NCI-H774 (cell line): Measurements from ENCODE around the gene ZNF784.
"Not testable (repeated sequence)": the region's sequence is repeated elsewhere in the genome, so short reads cannot be mapped to it uniquely, and the experiment has no call there.

Source experiments
- DNase-seq: peaks from one replicate; lab custom pipeline; 2025; lab: John Stamatoyannopoulos, UW

ZNF784 gene

GRCh38 chr19:55583897-55584296 is 40.5 kb downstream of the ZNF784 start:
- not testable (repeated sequence) for DNase-seq

DNA sequence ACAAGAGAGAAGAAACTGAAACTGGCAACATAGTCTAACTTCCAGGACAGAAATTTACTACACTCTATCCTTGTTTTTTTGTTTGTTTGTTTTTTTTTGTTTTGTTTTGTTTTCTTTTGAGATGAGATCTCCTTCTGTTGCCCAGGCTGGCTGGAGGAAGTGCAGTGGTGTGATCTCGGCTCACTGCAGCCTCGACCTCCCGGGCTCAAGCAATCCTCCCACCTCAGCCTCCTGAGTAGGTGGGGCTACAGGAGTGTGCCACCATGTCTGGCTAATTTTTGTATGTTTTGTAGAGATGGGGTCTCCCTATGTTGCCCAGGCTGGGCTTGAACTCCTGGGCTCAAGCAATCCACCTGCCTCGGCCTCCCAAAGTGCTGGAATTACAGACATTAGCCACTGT is 42.1 kb downstream of the ZNF784 start:
- not testable (repeated sequence) for DNase-seq

- DNase-seq, result no peak
Measured at GRCh38 chr19:55581823-55582223, 42.5 kb downstream of the ZNF784 start.

GRCh38 chr19:55581145-55581822 is 43.1 kb downstream of the ZNF784 start:
- DNase-seq, result no peak

- DNase-seq, result peak; percentile 83
Measured at GRCh38 chr19:55580628-55581144, 43.7 kb downstream of the ZNF784 start, which contains the start of gene ZNF579. Gene ZNF579 (minus strand): TSS chr19:55580848. CDS start chr19:55579639, 1,209 bp downstream.

DNA sequence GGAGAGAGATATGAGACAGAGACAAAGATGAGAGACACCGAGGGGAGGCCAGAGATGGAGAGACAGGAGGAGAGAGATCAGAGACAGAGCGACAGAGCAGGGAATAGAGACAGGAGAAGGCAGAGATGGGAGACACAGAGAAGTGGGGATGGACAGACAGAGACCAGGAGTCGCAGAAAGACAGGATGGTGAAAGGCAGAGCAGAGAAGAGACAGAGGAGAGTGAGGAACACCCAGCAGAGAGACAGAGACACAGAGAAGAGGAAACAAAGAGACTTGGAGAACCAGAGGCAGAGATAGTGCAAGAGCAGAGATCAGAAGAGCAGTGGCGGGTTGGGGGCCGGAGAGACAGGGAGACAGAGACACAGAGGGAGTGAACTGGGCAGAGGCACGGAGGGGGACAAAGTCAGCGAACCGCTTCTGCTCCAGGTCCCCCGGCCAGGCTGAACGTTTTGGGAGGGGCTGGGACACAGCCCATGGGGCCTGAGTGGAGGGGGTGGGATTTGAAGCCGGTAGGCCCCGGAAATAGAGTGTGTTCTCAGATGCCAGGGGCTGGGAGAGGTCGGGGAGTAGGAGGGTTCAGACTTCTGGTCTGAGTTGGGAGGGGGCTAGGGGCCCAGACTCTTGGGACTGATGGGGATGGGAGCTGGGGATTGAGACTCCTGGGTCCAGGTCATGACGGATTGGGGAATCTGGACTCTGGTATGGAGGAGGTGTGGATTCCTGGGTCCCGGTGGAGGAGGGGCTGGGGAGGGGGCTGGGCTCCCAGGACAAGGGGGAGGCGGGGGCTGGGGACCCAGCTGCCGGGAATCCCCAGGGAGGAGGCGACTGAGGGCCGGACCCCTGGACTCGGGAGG is 44.4 kb downstream of the ZNF784 start:
- no peak for DNase-seq

DNA sequence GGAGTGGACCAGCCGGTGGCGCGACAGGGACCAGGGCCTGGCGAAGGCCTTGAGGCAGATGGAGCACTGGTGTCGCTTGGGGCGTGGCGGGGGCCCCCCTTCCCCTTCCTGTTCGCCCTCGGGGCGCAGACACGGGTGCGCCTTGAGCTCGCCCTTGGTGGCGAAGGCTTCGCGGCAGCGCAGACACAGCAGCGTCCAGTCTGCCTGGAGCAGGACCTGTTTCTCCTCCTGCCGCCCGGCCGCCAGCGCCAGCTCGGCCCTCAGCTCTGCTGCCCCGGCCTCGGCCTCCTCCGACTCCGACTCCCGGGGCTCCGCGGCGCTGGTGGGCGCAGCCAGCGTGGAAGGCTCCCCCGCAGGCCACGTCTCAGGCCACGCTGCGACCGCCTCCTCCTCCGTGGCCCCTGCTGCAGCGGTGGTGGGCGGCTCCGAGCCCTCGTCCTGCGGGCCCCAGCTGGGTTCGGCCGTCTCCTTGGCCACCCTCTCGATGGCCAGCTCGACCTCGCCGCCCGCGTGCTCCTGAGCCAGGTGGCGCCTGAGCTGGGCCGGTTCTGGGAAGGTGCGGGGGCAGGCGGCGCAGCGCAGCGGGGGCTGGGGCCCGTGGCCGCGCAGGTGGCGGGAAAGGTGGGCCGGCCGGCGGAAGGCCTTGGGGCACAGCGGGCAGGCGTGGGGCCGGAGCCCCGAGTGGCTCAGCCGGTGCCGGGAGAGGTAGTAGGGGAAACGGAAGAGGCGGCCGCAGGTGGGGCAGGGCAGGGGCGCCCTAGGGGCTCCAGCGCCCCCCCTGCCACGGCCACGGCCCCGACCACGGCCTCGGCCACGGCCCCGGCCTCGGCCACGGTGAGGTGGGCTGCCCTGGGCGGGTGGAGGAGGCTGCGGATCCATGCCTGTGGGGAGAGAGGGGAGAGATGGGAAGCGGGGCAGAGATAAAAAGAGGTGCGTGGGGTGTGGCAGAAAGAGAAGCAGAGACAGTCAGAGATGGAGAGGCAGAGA is 45.3 kb downstream of the ZNF784 start:
- no peak for DNase-seq

- no peak for DNase-seq
Measured at GRCh38 chr19:55578031-55578760, 46.2 kb downstream of the ZNF784 start.

DNA sequence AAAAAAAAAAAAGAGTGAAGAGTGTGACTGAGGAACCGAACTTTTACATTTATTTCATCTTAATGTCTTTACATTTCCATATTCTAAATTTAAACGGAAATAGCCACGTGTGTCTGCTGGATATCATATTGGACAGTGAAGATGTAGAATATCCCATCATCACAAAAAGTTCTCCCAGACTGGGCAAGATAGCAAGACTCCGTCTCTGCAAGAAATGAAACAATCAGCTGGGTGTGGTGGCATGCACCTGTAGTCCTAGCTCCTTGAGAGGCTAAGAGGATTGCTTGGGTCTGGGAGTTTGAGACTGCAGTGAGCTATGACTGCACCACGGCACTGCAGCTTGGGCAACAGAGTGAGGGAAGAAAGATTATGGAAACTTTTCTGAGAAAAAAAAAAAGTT is 47.6 kb downstream of the ZNF784 start:
- DNase-seq, result no peak

GRCh38 chr19:55573929-55574328 is 50.4 kb downstream of the ZNF784 start:
- not testable (repeated sequence) for DNase-seq
